GM10248 (cell line): ENCODE results near the gene CAPN12.

Experiments
- CTCF ChIA-PET: fragments of 300-600 bp; sonication (Branson Sonifier 250); formaldehyde crosslinking; extraction: SDS; loops from one replicate; lab custom pipeline; 2021; ENCODE audit warnings: antibody characterized with exemption; lab: Yijun Ruan, JAX
- POLR2A ChIA-PET: fragments of 350-650 bp; sonication (Branson Sonifier 250); formaldehyde crosslinking; extraction: SDS; loops from one replicate; lab custom pipeline; 2020; ENCODE audit warnings: antibody characterized with exemption; lab: Yijun Ruan, JAX
- DNase-seq: peaks from one replicate; pipeline ENCODE4 v3.0.0; 2012; ENCODE audit errors: extremely low spot score
- CTCF ChIP-seq: IDR thresholded peaks from 2 replicates; pipeline ENCODE4 v1.5.1; 2012; ENCODE audit warnings: mild to moderate bottlenecking, low read depth; ENCODE audit errors: extremely low read depth, missing control alignments, control extremely low read depth

The CAPN12 gene

GRCh38 chr19:38708413-38709024, 35.8 kb downstream of the CAPN12 start:
- no peak for DNase-seq
- ChIA-PET POLR2A (no interaction called here), CTCF (interaction anchor here (1.6 kb wide), 1 partner anchor 74 kb away, joined by 3 read pairs; no protein-coding TSS in a partner anchor)
- TF ChIP-seq CTCF: no peak

- CTCF ChIA-PET: interaction anchor here (0.9 to 1.6 kb wide), 2 partner anchors 73 to 179 kb away, joined by 3 read pairs; no protein-coding TSS in a partner anchor
- no peak for DNase-seq
- POLR2A ChIA-PET: no interaction called here
- no peak for TF ChIP-seq CTCF
Observed at GRCh38 chr19:38707512-38708114, 36.7 kb downstream of the CAPN12 start.

- CTCF ChIA-PET: interaction anchor here (0.9 kb wide), 1 partner anchor 180 kb away, joined by 3 read pairs; no protein-coding TSS in a partner anchor
- TF ChIP-seq CTCF: no peak
Observed at GRCh38 chr19:38706792-38707511, 37.3 kb downstream of the CAPN12 start.

GRCh38 chr19:38705197-38706019, 38.9 kb downstream of the CAPN12 start:
- no peak for DNase-seq
- ChIA-PET POLR2A (no interaction called here), CTCF (no interaction called here)
- no peak for TF ChIP-seq CTCF

More at GRCh38 chr19:38706792-38707511, 37.3 kb downstream of the CAPN12 start:
- DNase-seq: no peak
- POLR2A ChIA-PET: no interaction called here

GRCh38 chr19:38704488-38705026, 39.7 kb downstream of the CAPN12 start:
- POLR2A ChIA-PET: no interaction called here
- CTCF ChIA-PET: no interaction called here
- no peak for TF ChIP-seq CTCF
- DNase-seq: no peak

GRCh38 chr19:38703509-38703908, 40.8 kb downstream of the CAPN12 start:
- TF ChIP-seq CTCF: no peak
- DNase-seq: no peak
- POLR2A ChIA-PET: no interaction called here
- CTCF ChIA-PET: interaction anchor here (0.8 kb wide), 1 partner anchor 184 kb away, joined by 3 read pairs; no protein-coding TSS in a partner anchor
